BLaER1 treated with 17β-estradiol and CSF1 and Interleukin-3, amounts not matched to agents 10 nM and 100 nM (cell line): ENCODE results near the gene NLRP9.

Experiments
- H3K27ac ChIP-seq, 11 experiments: shearing (Covaris generic); formaldehyde crosslinking; 2 replicates each; pipeline ENCODE4 v1.8.1; 2022
- H3K27me3 ChIP-seq, 11 experiments: shearing (Covaris generic); formaldehyde crosslinking; 2 replicates each; pipeline ENCODE4 v1.8.1; 2022
- H3K36me3 ChIP-seq, 11 experiments: shearing (Covaris generic); formaldehyde crosslinking; 2 replicates each; pipeline ENCODE4 v1.8.1; 2022
- H3K4me1 ChIP-seq, 10 experiments: shearing (Covaris generic); formaldehyde crosslinking; 2 replicates each; pipeline ENCODE4 v1.8.1; 2022
- H3K4me2 ChIP-seq, 11 experiments: shearing (Covaris generic); formaldehyde crosslinking; 2 replicates each; pipeline ENCODE4 v1.8.1; 2022
- H3K4me3 ChIP-seq, 10 experiments: shearing (Covaris generic); formaldehyde crosslinking; 2 replicates each; pipeline ENCODE4 v1.8.1; 2022
- H3K9ac ChIP-seq, 11 experiments: shearing (Covaris generic); formaldehyde crosslinking; 2 replicates each; pipeline ENCODE4 v1.8.1; 2022
- H3K9me3 ChIP-seq, 11 experiments: shearing (Covaris generic); formaldehyde crosslinking; replicated peaks in 1 of 11; 2 replicates each; pipeline ENCODE4 v1.8.1; 2022
- H4K20me1 ChIP-seq, 11 experiments: shearing (Covaris generic); formaldehyde crosslinking; 2 replicates each; pipeline ENCODE4 v1.8.1; 2022
- Cebpa-rat ChIP-seq, 11 experiments: shearing (Covaris generic); IDR thresholded peaks; 2 replicates each; pipeline ENCODE4 v1.8.1; 2022

The NLRP9 gene

DNA sequence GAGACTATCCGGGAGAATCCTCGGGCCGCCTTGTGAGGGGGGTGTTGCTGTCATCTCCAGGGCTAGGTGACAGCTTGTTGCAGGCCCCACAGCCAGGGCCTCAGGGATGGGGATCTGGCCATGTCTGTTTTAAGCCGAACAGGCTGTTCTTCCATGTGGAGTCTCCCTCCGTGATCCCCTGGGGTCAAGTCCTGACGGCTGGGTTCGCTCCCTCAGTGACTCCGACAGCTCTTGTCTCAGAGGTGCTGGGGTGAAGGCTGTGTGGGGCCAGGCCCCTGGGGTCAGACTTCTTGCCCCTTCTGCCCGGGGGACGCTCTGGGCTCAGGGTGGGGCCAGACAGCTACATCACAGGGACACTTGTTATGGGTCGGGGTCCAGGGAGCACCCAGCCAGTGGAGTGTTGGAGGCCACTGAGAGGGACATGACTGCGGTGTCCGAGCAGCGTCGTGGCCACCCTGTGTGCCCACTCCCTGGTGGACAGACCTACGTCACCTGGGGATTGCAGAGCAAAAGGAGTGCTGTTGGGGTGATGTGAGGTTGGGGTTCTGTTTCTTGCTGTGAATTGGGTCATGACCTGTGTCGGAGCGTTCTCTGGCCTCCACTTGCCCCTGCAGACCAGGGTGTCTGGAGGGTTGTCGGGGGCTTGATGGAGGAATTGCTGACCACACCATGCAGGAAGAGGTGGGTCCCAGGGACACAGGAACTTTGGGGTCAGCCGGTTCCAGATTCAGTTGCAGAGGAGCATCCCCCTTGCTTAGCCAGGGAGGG lies 41.7 kb downstream of the NLRP9 start:
- Histone ChIP-seq H3K9me3 (no peaks in the 10 kb centered on the region), H3K4me1 (peaks cover 0 to under 1% (median 0%) of the 10 kb centered on the region in 10 experiments; a peak in 1 of 20 replicates), H4K20me1 (peaks cover 0 to 72% (median 41%) of the 10 kb centered on the region in 11 experiments; a peak in 17 of 22 replicates), H3K4me3 (no peak overlapping the region), H3K9ac (no peak overlapping the region), H3K27ac (no peak overlapping the region), H3K4me2 (no peak overlapping the region), H3K36me3 (peaks cover 79 to 93% (median 89%) of the 10 kb centered on the region in 11 experiments), H3K27me3 (no peaks in the 10 kb centered on the region)
- TF ChIP-seq Cebpa-rat (IDR thresholded peaks at IDR 0.05) = no peak

DNA sequence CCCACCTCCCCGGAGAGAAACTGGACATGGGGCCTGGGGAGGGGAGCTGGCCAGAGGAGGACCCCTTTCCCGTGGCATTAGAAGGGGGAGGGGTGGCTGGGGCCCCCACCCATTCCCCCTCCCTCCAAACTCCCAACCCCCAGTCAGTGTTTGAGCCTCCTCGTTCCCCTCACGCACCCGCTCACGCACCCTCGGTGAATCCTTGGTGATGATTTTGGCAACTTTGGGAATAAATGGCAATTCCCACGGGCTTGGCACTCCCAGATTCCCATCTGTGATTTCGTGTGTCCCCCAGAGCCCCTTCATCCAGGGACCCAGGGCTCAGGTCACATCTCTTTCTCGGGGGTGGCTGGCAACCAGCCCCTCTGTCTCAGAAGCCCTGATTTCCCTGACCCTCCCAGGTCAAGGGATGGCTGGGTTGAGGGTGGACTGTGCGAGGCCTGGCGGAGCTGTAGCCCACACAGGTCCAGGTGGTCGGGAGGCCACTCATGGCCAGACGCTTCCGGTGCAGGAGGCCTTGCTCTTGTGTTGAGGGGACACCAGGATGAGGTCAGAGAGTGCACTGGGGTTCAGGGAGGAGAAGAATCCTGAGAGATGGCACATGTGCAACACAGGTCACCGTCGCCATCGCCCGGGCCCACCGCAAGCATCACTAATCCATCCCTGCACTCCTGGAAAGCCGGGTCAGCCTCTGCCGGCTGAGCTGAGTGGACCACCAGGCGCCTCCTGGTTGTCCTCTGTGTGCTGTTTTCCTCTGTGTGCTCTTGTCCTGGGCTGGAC lies 42.5 kb downstream of the NLRP9 start:
- H3K4me2 ChIP-seq = no peak overlapping the region
- H3K4me1 ChIP-seq = no peaks in the 10 kb centered on the region; a peak in 1 of 20 replicates
- peaks cover 7 to 80% (median 49%) of the 10 kb centered on the region in 11 experiments; a peak in 21 of 22 replicates for H4K20me1 ChIP-seq
- H3K4me3 ChIP-seq = no peak overlapping the region
- H3K9me3 ChIP-seq = no peaks in the 10 kb centered on the region
- no peak overlapping the region for H3K27ac ChIP-seq
- H3K36me3 ChIP-seq = peaks cover 84 to 98% (median 93%) of the 10 kb centered on the region in 11 experiments
- no peak for TF ChIP-seq Cebpa-rat (IDR thresholded peaks at IDR 0.05)
- no peak overlapping the region for H3K9ac ChIP-seq
- H3K27me3 ChIP-seq = no peaks in the 10 kb centered on the region

DNA sequence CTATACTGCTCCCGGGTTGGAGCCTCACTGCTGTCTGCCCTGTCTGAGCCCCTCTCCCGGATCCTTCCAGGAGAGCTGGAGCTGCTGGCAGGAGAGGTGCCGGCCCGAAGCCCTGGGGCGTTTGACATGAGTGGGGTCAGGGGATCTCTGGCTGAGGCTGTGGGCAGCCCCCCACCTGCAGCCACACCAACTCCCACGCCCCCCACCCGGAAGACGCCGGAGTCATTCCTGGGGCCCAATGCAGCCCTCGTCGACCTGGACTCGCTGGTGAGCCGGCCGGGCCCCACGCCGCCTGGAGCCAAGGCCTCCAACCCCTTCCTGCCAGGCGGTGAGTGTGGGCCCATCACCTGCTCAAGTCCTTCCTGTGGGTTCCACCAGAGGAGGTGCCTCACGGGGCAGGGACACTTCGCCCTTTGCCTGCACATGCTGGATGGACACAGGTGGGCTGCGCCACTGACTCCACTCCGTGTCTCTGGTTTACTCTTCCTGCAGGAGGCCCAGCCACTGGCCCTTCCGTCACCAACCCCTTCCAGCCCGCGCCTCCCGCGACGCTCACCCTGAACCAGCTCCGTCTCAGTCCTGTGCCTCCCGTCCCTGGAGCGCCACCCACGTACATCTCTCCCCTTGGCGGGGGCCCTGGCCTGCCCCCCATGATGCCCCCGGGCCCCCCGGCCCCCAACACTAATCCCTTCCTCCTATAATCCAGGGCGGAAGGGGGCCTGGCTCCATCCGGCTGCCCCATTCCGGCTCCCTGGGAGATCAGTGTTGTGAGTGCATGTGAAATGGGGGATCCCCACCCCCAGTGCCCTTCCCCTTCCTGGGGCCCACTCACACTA lies 43.3 kb downstream of the NLRP9 start:
- TF ChIP-seq Cebpa-rat (IDR thresholded peaks at IDR 0.05) = no peak
- H3K4me3 ChIP-seq = no peak overlapping the region
- no peak overlapping the region for H3K27ac ChIP-seq
- peaks cover 0 to 7% (median 5%) of the 10 kb centered on the region in 10 experiments; a peak in 13 of 20 replicates for H3K4me1 ChIP-seq
- no peak overlapping the region for H3K9ac ChIP-seq
- peaks cover 15 to 88% (median 57%) of the 10 kb centered on the region in 11 experiments for H4K20me1 ChIP-seq
- H3K27me3 ChIP-seq = no peaks in the 10 kb centered on the region
- H3K9me3 ChIP-seq = no peaks in the 10 kb centered on the region
- H3K36me3 ChIP-seq = peaks cover 85 to 98% (median 94%) of the 10 kb centered on the region in 11 experiments
- H3K4me2 ChIP-seq = no peak overlapping the region

DNA sequence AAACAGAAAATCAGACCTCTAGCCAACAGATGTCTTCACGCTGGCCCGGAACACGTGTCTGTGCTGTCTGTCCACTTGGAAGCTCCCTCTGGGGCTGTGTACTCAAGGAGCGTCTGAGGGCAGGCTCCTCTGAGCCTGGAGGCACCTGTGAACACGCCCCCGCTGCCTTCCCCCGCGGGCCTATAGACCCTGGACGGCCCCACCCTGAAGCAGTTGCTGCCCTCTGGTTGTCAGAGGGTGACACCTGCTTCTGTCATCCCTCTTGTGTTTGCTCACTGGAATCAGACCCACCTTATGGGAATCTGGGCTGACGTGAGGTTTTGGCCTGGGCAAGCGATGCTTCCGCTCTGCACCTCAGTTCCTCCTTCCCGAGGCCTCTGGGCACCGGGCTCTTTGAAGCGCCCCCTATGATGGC lies 44.0 kb downstream of the NLRP9 start:
- Histone ChIP-seq H3K36me3 (peaks cover 87 to 98% (median 95%) of the 10 kb centered on the region in 11 experiments), H4K20me1 (peaks cover 21 to 91% (median 64%) of the 10 kb centered on the region in 11 experiments), H3K27me3 (no peaks in the 10 kb centered on the region), H3K9me3 (no peaks in the 10 kb centered on the region), H3K9ac (no peak overlapping the region), H3K27ac (no peak overlapping the region), H3K4me1 (peaks cover 0 to 13% (median 10%) of the 10 kb centered on the region in 10 experiments; a peak in 13 of 20 replicates), H3K4me2 (no peak overlapping the region), H3K4me3 (no peak overlapping the region)
- no peak for TF ChIP-seq Cebpa-rat (IDR thresholded peaks at IDR 0.05)

DNA sequence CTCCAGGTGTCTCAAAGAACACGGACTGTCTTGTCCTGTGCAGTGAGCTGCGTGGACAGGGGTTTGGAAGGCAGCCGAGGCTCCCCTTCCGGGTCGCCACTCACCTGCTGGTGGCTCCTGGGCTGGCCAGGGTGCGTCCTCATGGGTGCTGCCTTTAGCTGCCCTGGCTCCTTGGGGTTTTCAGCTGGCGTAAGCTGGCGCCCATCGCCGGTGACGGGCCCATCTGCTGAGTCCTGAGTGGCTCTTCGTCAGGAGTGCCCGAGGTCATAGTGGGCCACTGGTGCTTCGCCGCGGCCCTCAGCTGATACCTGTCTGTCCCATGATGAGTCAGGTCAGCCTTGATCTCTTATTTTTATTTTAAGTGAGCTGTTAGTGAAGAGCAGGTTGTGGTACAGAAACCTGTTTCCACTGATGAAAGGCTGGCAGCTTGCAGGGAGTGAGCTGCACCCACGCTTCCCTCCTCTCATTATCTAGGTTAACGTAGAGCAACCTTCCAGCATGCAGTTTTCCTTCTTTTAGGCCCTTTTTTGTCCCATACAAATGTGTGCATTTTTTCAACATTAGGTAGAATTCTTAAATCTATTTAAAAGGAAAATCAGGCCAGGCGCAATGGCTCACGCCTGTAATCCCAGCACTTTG lies 44.7 kb downstream of the NLRP9 start:
- Histone ChIP-seq H4K20me1 (peaks cover 29 to 95% (median 72%) of the 10 kb centered on the region in 11 experiments), H3K9me3 (no peaks in the 10 kb centered on the region), H3K36me3 (peaks cover 87 to 99% (median 94%) of the 10 kb centered on the region in 11 experiments), H3K27ac (no peak overlapping the region), H3K9ac (no peak overlapping the region), H3K4me2 (no peak overlapping the region), H3K4me1 (peaks cover 0 to 21% (median 17%) of the 10 kb centered on the region in 10 experiments; a peak in 16 of 20 replicates), H3K4me3 (no peak overlapping the region), H3K27me3 (no peaks in the 10 kb centered on the region)
- TF ChIP-seq Cebpa-rat (IDR thresholded peaks at IDR 0.05) = no peak

DNA sequence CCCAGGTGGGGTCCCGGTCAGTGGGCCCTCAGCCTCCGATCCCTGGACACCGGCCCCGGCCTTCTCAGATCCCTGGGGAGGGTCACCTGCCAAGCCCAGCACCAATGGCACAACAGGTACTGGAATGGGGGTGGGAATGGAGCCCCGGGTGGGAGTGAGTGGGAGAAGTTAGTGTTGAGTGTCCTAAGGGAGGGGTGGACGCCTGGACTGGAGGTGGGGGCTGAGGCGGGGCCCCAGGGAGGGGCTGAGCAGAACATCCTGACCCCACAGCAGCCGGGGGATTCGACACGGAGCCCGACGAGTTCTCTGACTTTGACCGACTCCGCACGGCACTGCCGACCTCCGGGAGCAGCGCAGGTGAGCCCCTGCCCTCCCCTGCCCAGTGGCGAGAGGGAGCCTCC lies 45.5 kb downstream of the NLRP9 start:
- H3K9ac ChIP-seq = no peak overlapping the region
- peaks cover 37 to 100% (median 79%) of the 10 kb centered on the region in 11 experiments for H4K20me1 ChIP-seq
- H3K27me3 ChIP-seq = no peaks in the 10 kb centered on the region
- H3K9me3 ChIP-seq = no peaks in the 10 kb centered on the region
- H3K4me2 ChIP-seq = no peak overlapping the region
- no peak overlapping the region for H3K27ac ChIP-seq
- H3K4me1 ChIP-seq = peaks cover 2 to 29% (median 24%) of the 10 kb centered on the region in 10 experiments; a peak in 18 of 20 replicates
- H3K4me3 ChIP-seq = no peak overlapping the region
- peaks cover 88 to 100% (median 97%) of the 10 kb centered on the region in 11 experiments for H3K36me3 ChIP-seq
- no peak for TF ChIP-seq Cebpa-rat (IDR thresholded peaks at IDR 0.05)

DNA sequence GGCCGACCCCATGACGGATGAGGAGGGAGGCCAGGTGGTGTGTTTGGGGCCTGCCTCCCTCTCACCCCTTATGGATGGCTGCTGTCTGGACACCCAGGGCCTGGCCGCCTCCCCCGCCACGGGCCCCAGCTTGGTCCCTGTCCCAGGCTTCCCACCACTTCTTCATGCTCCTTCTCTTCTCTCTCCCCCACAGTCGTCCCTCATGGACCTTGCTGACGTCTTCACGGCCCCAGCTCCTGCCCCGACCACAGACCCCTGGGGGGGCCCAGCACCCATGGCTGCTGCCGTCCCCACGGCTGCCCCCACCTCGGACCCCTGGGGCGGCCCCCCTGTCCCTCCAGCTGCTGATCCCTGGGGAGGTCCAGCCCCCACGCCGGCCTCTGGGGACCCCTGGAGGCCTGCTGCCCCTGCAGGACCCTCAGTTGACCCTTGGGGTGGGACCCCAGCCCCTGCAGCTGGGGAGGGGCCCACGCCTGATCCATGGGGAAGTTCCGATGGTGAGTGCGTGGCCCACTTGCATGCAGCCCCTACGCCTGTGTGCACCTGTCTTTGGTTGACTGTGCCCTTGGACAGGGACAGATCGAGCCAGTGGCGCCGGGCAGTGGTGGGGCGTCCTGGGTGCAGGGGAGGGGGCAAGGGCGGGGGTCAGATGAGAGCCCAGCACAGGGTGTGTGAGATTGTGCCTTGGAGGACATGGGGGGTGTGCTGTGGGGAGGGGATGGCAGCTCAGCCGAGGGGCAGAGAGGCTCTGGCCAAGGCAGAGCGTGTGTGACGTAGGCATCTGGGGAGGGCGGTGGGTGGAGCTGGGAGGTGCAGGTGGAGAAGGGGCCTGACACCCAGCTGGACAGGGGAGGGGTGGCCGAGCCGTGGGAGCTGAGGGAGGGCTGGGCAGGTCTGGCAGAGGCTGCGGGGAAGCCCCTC lies 46.4 kb downstream of the NLRP9 start:
- Histone ChIP-seq H3K36me3 (peaks cover 88 to 100% (median 97%) of the 10 kb centered on the region in 11 experiments), H3K9me3 (no peaks in the 10 kb centered on the region), H3K27ac (no peak overlapping the region), H3K4me1 (peaks cover 10 to 36% (median 33%) of the 10 kb centered on the region in 10 experiments; a peak in 18 of 20 replicates), H4K20me1 (peaks cover 46 to 100% (median 82%) of the 10 kb centered on the region in 11 experiments), H3K27me3 (no peaks in the 10 kb centered on the region), H3K9ac (no peak overlapping the region), H3K4me3 (no peak overlapping the region), H3K4me2 (no peak overlapping the region)
- TF ChIP-seq Cebpa-rat (IDR thresholded peaks at IDR 0.05) = no peak
